ENCODE measurements around the gene SLC2A1. TPM values are rescaled to one million over a fixed set of nuclear protein-coding genes. Genes with fewer than 3 reads are reported as not detected.

SLC2A1 gene
- total and polyA plus RNA-seq, 2 of the 13 experiments (the other 11 are each of a cell fraction or from before 2014, with no cell fraction given), result 125 to 423 TPM

- TF ChIP-seq THRA (CRISPR knock-in tag; IDR thresholded peaks at IDR 0.05; ENCODE audit: borderline replicate concordance) (no peak), ZBED4 (CRISPR knock-in tag; IDR thresholded peaks at IDR 0.05; ENCODE audit: borderline replicate concordance) (no peak), ZNF670 (CRISPR knock-in tag; IDR thresholded peaks at IDR 0.05; ENCODE audit: borderline replicate concordance) (no peak), HOXA5 (CRISPR knock-in tag; IDR thresholded peaks at IDR 0.05) (no peak), ZNF782 (CRISPR knock-in tag; IDR thresholded peaks at IDR 0.05; ENCODE audit: borderline replicate concordance) (no peak), GABPA (IDR thresholded peaks at IDR 0.05; ENCODE audit: low read depth, low read length) (no peak), GABPA (CRISPR knock-in tag; IDR thresholded peaks at IDR 0.05; ENCODE audit: low read depth) (no peak), ZBTB4 (CRISPR knock-in tag; IDR thresholded peaks at IDR 0.05; ENCODE audit: borderline replicate concordance) (no peak), NKX3-1 (CRISPR knock-in tag; IDR thresholded peaks at IDR 0.05) (0 out of 2 replicates have a peak, but pooled peaks have one; percentile 41), RORA (CRISPR knock-in tag; IDR thresholded peaks at IDR 0.05) (no peak), ZNF496 (CRISPR knock-in tag; IDR thresholded peaks at IDR 0.05; ENCODE audit: insufficient replicate concordance) (no peak), ZNF18 (CRISPR knock-in tag; IDR thresholded peaks at IDR 0.05; ENCODE audit: insufficient replicate concordance) (no peak), ZNF296 (CRISPR knock-in tag; conservative IDR thresholded peaks at IDR 0.05) (no peak), SP4 (CRISPR knock-in tag; IDR thresholded peaks at IDR 0.05) (no peak), ZNF616 (CRISPR knock-in tag; IDR thresholded peaks at IDR 0.05; ENCODE audit: low read depth) (no peak), PRMT3 (CRISPR knock-in tag; IDR thresholded peaks at IDR 0.05; ENCODE audit: borderline replicate concordance, low read depth) (no peak), ZFP36 (IDR thresholded peaks at IDR 0.05; ENCODE audit: borderline replicate concordance, low read depth, low read length, partially characterized antibody) (no peak), DMAP1 (CRISPR knock-in tag; IDR thresholded peaks at IDR 0.05) (0 out of 2 replicates have a peak, but pooled peaks have one; percentile 20)
Observed at GRCh38 chr1:42979896-42980800, 21.5 kb upstream of the SLC2A1 start (continued).
